Measurements from ENCODE around the gene IFT43.

DNA sequence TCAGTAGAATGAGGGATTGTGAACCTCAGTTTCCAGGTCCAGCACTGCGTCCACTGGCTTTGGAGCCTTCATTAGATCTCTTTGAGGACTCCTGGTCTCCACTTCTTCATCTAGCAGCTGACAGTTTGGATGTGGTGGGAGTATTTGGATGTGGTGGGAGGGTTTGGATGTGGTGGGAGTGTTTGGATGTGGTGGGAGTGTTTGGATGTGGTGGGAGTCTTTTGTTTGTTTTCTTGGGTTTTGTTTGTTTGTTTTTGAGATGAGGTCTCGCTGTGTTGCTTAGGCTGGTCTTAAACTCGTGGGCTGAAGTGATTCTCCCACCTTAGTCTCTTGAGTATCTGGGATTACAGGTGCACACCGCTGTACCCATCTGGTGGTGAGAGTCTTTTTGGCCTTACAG, 64.7 kb downstream of the IFT43 start:
- TF ChIP-seq POLR2AphosphoS5 (IDR thresholded peaks at IDR 0.05; ENCODE audit: low read depth, low read length) (no peak), SIN3A (IDR thresholded peaks at IDR 0.05; ENCODE audit: borderline replicate concordance, insufficient read depth, low read length) (no peak)

Data from PFSK-1 (cell line).